Fibroblast of lung (primary cell): ENCODE data around the gene GRIK4.

Experiments used
- EZH2 ChIP-seq: IDR thresholded peaks from 2 replicates; pipeline ENCODE4 v1.5.1; 2012; ENCODE audit warnings: low read length, control low read depth, mild to moderate bottlenecking; ENCODE audit errors: missing control alignments
- TF ChIP-seq, protein P1 (sequence below), 2 donors: IDR thresholded peaks in 1 of 2; conservative IDR thresholded peaks in 1 of 2; 1 replicate in 1 of 2; 2 replicates in 1 of 2; pipeline ENCODE4 v1.5.1; 2011 to 2012; ENCODE audit warnings: low read length in 2 of 2, control low read depth in 1 of 2, inconsistent platforms in 1 of 2, low read depth in 1 of 2, mild to moderate bottlenecking in 1 of 2

GRCh38 chr11:120589376-120589775 lies 77.8 kb downstream of the GRIK4 start:
- TF ChIP-seq, protein P1, sequence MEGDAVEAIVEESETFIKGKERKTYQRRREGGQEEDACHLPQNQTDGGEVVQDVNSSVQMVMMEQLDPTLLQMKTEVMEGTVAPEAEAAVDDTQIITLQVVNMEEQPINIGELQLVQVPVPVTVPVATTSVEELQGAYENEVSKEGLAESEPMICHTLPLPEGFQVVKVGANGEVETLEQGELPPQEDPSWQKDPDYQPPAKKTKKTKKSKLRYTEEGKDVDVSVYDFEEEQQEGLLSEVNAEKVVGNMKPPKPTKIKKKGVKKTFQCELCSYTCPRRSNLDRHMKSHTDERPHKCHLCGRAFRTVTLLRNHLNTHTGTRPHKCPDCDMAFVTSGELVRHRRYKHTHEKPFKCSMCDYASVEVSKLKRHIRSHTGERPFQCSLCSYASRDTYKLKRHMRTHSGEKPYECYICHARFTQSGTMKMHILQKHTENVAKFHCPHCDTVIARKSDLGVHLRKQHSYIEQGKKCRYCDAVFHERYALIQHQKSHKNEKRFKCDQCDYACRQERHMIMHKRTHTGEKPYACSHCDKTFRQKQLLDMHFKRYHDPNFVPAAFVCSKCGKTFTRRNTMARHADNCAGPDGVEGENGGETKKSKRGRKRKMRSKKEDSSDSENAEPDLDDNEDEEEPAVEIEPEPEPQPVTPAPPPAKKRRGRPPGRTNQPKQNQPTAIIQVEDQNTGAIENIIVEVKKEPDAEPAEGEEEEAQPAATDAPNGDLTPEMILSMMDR (conservative IDR thresholded peaks at IDR 0.05 in 1 of 2, IDR thresholded peaks at IDR 0.05 in 1 of 2; ENCODE audit: low read depth in 1 of 2, low read length in 2 of 2), result no peak
- TF ChIP-seq EZH2, result no peak
